ENCODE measurements around the gene BRCA1. TPM values are rescaled to one million over a fixed set of nuclear protein-coding genes. Genes with fewer than 3 reads are reported as not detected.
"Not testable (repeated sequence)": the region's sequence is repeated elsewhere in the genome, so short reads cannot be mapped to it uniquely, and the experiment has no call there.

The BRCA1 gene
- total and polyA plus RNA-seq, 3 experiments from 2014 or later, result 3.3 to 71.5 (median 66.8) TPM

DNA sequence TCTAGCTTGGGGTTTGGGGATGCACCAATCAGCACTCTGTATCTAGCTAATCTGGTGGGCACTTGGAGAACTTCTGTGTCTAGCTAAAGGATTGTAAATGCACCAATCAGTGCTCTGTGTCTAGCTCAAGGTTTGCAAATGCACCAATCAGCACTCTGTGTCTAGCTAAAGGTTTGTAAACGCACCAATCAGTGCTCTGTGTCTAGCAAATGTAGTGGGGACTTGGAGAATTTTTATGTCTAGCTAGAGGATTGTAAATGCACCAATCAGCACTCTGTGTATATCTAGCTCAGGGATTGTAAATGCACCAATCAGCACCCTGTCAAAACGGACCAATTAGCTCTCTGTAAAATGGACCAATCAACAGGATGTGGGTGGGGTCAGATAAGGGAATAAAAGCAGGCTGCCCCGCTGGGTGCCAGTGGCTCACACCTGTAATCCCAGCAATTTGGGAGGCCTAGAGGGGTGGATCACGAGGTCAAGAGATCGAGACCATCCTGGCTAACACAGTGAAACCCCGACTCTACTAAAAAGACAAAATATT, 2.2 kb upstream of the BRCA1 start:
- H3K36me3 ChIP-seq (ENCODE audit: insufficient read depth, low read length); H3K27me3 ChIP-seq (ENCODE audit: insufficient read depth, low read length, poor library complexity, severe bottlenecking); POLR2A ChIA-PET; DNase-seq; H3K27me3 Mint-ChIP-seq; H3K9me3 Mint-ChIP-seq; H3K9me3 ChIP-seq (ENCODE audit: low read length); H3K4me3 ChIP-seq (ENCODE audit: low read length); H3K27ac ChIP-seq (ENCODE audit: low read depth, low read length): not testable (repeated sequence)
- peaks cover 15% of the 10 kb centered on the region for H3K4me1 ChIP-seq (ENCODE audit: insufficient read depth, low read length)
- Mint-ChIP-seq H3K36me3 (peaks cover 0 to 35% (median 5%) of the 10 kb centered on the region in 3 donors), H3K4me1 (peaks cover 23 to 42% (median 41%) of the 10 kb centered on the region in 3 donors), H3K27ac (peak overlapping the region in 5 of 8 donors; percentile 43 to 77 (median 69)), H3K4me3 (peak overlapping the region; percentile 57 to 72 (median 69))
- CTCF ChIA-PET, result interaction anchor here (1.3 kb wide), 1 partner anchor 106 kb away, joined by 3 read pairs; no protein-coding TSS in a partner anchor

DNA sequence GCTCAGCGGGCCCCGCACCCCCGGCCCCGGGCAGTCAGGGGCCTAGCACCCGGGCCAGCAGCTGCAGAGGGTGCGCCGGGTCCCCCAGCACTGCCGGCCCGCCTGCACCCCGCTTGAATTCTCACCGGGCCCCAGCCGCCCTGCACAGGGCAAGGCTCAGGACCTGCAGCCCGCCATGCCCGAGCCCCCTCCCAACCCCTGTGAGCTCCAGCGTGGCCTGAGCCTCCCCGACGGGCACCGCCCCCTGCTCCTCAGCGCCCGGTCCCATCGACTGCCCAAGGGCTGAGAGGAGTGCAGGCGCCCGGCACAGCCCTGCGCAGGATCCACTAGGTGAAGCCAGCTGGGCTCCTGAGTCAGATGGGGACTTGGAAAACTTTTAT, 1.7 kb upstream of the BRCA1 start:
- Histone ChIP-seq H3K36me3 (ENCODE audit: insufficient read depth, low read length) (peaks cover 4% of the 10 kb centered on the region), H3K4me1 (ENCODE audit: insufficient read depth, low read length) (peaks cover 15% of the 10 kb centered on the region), H3K4me3 (ENCODE audit: low read length) (no peak overlapping the region), H3K9me3 (ENCODE audit: low read length) (no peaks in the 10 kb centered on the region), H3K27ac (ENCODE audit: low read depth, low read length) (no peak overlapping the region), H3K27me3 (ENCODE audit: insufficient read depth, low read length, poor library complexity, severe bottlenecking) (no peaks in the 10 kb centered on the region)
- H3K36me3 Mint-ChIP-seq, result peaks cover 0 to 30% (median 5%) of the 10 kb centered on the region in 3 donors
- no peaks in the 10 kb centered on the region for H3K9me3 Mint-ChIP-seq
- ChIA-PET POLR2A (no interaction called here), CTCF (interaction anchor here (1.3 kb wide), 1 partner anchor 106 kb away, joined by 3 read pairs; no protein-coding TSS in a partner anchor)
- H3K4me1 Mint-ChIP-seq, result peaks cover 23 to 42% (median 41%) of the 10 kb centered on the region in 3 donors
- H3K4me3 Mint-ChIP-seq, result peak overlapping the region in 6 of 7 donors; percentile 57 to 72 (median 68)
- peak overlapping the region in 2 of 8 donors; percentile 43 to 77 for H3K27ac Mint-ChIP-seq
- DNase-seq, result no peak
- no peaks in the 10 kb centered on the region for H3K27me3 Mint-ChIP-seq

DNA sequence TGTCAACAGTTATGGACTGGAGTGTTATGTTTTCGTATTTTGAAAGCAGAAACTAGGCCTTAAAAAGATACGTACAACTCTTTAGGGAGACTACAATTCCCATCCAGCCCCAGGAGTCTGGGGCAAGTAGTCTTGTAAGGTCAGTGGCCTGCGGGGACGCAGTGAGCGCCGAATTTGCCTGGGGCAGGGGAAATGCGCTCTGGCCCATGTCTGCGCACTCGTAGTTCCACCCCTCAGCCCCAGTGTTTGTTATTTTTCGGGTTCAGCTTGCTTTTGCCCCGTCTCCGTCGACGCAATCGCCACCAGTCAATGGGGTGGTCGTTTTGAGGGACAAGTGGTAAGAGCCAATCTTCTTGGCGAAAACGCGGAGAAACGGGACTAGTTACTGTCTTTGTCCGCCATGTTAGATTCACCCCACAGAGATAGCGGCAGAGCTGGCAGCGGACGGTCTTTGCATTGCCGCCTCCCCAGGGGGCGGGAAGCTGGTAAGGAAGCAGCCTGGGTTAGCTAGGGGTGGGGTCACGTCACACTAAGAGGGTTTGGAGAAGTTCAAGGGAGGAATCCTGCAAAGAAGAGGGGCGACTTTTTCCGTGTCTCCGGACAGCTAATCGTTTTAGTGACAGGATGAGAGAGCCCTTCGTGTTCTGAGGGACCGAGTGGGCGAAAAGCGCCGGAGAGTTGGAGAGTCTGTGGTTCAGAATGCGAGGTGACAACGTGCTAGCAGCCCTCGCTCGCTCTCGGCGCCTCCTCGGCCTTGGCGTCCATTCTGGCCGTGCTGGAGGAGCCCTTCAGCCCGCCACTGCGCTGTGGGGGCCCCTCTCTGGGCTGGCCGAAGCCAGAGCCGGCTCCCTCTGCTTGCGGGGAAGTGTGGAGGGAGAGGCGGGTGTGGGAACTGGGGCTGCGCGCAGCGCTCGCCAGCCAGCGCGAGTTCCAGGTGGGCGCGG, 1.1 kb upstream of the BRCA1 start:
- H3K27me3 ChIP-seq (ENCODE audit: insufficient read depth, low read length, poor library complexity, severe bottlenecking), result no peaks in the 10 kb centered on the region
- ChIA-PET CTCF (interaction anchor here (1.3 kb wide), 1 partner anchor 105 kb away, joined by 3 read pairs; no protein-coding TSS in a partner anchor), POLR2A (interaction anchor here (1.3 kb wide), 1 partner anchor 234 kb away, joined by 5 read pairs; no protein-coding TSS in a partner anchor)
- H3K4me1 ChIP-seq (ENCODE audit: insufficient read depth, low read length), result peaks cover 15% of the 10 kb centered on the region
- H3K9me3 ChIP-seq (ENCODE audit: low read length), result no peaks in the 10 kb centered on the region
- peaks cover 4% of the 10 kb centered on the region for H3K36me3 ChIP-seq (ENCODE audit: insufficient read depth, low read length)
- peak in 1 of 5 donors; percentile 52 for DNase-seq
- peak overlapping the region; percentile 88 for H3K27ac ChIP-seq (ENCODE audit: low read depth, low read length)
- Mint-ChIP-seq H3K27me3 (no peaks in the 10 kb centered on the region), H3K9me3 (no peaks in the 10 kb centered on the region), H3K4me1 (peaks cover 23 to 42% (median 41%) of the 10 kb centered on the region in 3 donors), H3K36me3 (peaks cover 0 to 30% (median 5%) of the 10 kb centered on the region in 3 donors), H3K4me3 (peak overlapping the region; percentile 82 to 98 (median 95)), H3K27ac (peak overlapping the region; percentile 71 to 99 (median 96))
- peak overlapping the region; percentile 91 for H3K4me3 ChIP-seq (ENCODE audit: low read length)

DNA sequence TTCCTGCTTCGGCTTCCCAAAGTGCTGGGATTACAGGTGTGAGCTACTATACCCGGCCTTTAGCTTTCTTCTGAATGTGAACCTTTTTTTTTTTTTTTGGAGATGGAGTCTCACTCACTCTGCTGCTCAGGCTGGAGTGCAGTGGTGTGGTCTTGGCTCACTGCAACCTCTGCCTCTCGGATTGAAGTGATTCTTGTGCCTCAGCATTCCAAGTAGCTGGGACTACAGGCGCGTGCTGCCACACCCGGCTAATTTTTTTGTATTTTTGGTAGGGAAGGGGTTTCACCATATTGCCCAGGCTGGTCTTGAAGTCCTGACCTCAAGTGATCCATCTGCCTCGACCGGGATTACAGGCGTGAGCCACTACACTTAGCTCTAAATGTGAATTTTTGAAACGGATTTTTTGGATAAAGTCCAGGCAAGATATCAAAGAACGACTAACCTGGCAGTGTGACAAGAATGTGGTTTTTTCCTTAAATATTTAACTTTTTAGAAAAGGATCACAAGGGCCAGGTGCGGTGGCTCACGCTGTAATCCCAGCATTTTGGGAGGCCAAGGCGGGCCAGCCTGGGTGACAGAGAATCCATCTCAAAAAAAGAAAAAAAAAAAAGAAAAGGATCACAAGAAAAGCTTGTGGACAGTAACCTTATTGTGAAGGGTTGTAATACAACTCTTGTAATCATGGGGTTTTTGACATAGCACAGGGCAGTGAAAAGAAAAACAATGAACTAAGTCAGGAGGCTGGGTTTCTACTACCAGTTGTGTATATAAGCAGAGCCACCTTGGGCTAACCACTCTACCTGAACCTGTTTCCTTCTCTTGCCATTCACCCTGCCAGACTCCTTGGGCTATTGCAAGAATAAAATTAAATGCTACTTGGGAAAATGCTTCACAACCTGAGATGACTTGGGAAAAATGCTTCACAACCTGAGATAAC, 6.2 kb downstream of the BRCA1 start:
- Mint-ChIP-seq H3K36me3 (no peaks in the 10 kb centered on the region), H3K27ac (no peak overlapping the region), H3K4me3 (no peak overlapping the region), H3K4me1 (no peaks in the 10 kb centered on the region), H3K27me3 (no peaks in the 10 kb centered on the region), H3K9me3 (no peaks in the 10 kb centered on the region)
- Histone ChIP-seq H3K4me3 (ENCODE audit: low read length) (no peak overlapping the region), H3K9me3 (ENCODE audit: low read length) (no peaks in the 10 kb centered on the region), H3K4me1 (ENCODE audit: insufficient read depth, low read length) (no peaks in the 10 kb centered on the region), H3K36me3 (ENCODE audit: insufficient read depth, low read length) (no peaks in the 10 kb centered on the region), H3K27ac (ENCODE audit: low read depth, low read length) (no peak overlapping the region), H3K27me3 (ENCODE audit: insufficient read depth, low read length, poor library complexity, severe bottlenecking) (no peaks in the 10 kb centered on the region)
- POLR2A ChIA-PET, result no interaction called here
- CTCF ChIA-PET, result no interaction called here
- DNase-seq, result no peak

DNA sequence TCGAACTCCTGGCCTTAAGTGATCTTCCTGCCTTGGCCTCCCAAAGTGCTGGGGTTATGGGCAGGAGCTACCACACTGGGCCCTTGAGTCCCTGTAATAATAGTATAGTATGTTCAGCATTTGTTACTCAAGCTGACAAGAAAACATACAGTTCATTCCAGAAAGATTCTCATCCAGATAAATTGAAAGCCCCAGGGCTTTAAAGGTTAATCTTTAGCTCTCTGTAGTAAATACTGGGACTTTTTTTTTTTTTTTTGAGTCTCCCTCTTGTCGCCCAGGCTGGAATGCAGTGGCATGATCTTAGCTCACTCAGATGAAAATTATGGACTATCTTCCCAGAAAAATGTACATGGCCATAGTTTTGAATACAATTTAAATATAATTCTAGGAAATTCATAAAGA, 11.0 kb downstream of the BRCA1 start:
- H3K27me3 Mint-ChIP-seq, result no peaks in the 10 kb centered on the region
- H3K36me3 Mint-ChIP-seq, result no peaks in the 10 kb centered on the region
- DNase-seq, result no peak
- no peaks in the 10 kb centered on the region for H3K9me3 Mint-ChIP-seq
- Histone ChIP-seq H3K27me3 (ENCODE audit: insufficient read depth, low read length, poor library complexity, severe bottlenecking) (no peaks in the 10 kb centered on the region), H3K36me3 (ENCODE audit: insufficient read depth, low read length) (no peaks in the 10 kb centered on the region), H3K4me1 (ENCODE audit: insufficient read depth, low read length) (no peaks in the 10 kb centered on the region), H3K9me3 (ENCODE audit: low read length) (no peaks in the 10 kb centered on the region), H3K4me3 (ENCODE audit: low read length) (no peak overlapping the region), H3K27ac (ENCODE audit: low read depth, low read length) (no peak overlapping the region)
- no peak overlapping the region for H3K27ac Mint-ChIP-seq
- H3K4me1 Mint-ChIP-seq, result no peaks in the 10 kb centered on the region
- ChIA-PET POLR2A (no interaction called here), CTCF (no interaction called here)
- H3K4me3 Mint-ChIP-seq, result no peak overlapping the region

- ChIA-PET CTCF (no interaction called here), POLR2A (no interaction called here)
- Histone ChIP-seq H3K27ac (ENCODE audit: low read depth, low read length) (no peak overlapping the region), H3K36me3 (ENCODE audit: insufficient read depth, low read length) (no peaks in the 10 kb centered on the region), H3K9me3 (ENCODE audit: low read length) (no peaks in the 10 kb centered on the region), H3K4me1 (ENCODE audit: insufficient read depth, low read length) (no peaks in the 10 kb centered on the region), H3K4me3 (ENCODE audit: low read length) (no peak overlapping the region), H3K27me3 (ENCODE audit: insufficient read depth, low read length, poor library complexity, severe bottlenecking) (no peaks in the 10 kb centered on the region)
- DNase-seq, result no peak
- Mint-ChIP-seq H3K27ac (no peak overlapping the region), H3K9me3 (no peaks in the 10 kb centered on the region), H3K4me3 (no peak overlapping the region), H3K4me1 (no peaks in the 10 kb centered on the region), H3K27me3 (peaks cover 0 to 1% of the 10 kb centered on the region in 2 donors), H3K36me3 (peaks cover 0 to 3% (median 3%) of the 10 kb centered on the region in 3 donors)
Observed at GRCh38 chr17:43106552-43106951, 18.6 kb downstream of the BRCA1 start.

- Histone ChIP-seq H3K36me3 (ENCODE audit: insufficient read depth, low read length) (no peaks in the 10 kb centered on the region), H3K4me1 (ENCODE audit: insufficient read depth, low read length) (no peaks in the 10 kb centered on the region), H3K27ac (ENCODE audit: low read depth, low read length) (no peak overlapping the region), H3K27me3 (ENCODE audit: insufficient read depth, low read length, poor library complexity, severe bottlenecking) (no peaks in the 10 kb centered on the region), H3K9me3 (ENCODE audit: low read length) (no peaks in the 10 kb centered on the region), H3K4me3 (ENCODE audit: low read length) (no peak overlapping the region)
- Mint-ChIP-seq H3K36me3 (peaks cover 0 to 3% (median 3%) of the 10 kb centered on the region in 3 donors), H3K4me1 (no peaks in the 10 kb centered on the region), H3K4me3 (no peak overlapping the region), H3K9me3 (no peaks in the 10 kb centered on the region), H3K27me3 (peaks cover 0 to 1% of the 10 kb centered on the region in 2 donors), H3K27ac (no peak overlapping the region)
- ChIA-PET CTCF (no interaction called here), POLR2A (no interaction called here)
- no peak for DNase-seq
Observed at GRCh38 chr17:43105146-43105545, 20.0 kb downstream of the BRCA1 start.

Data from CD8-positive, alpha-beta memory T cell (primary cell).